ENCODE data around the gene OTOF. TPM values are rescaled to one million over a fixed set of nuclear protein-coding genes. Genes with fewer than 3 reads are reported as not detected.

The OTOF gene
- total and polyA plus RNA-seq, 2 of the 4 experiments (the other 2 are of a cell fraction): 0.03 TPM; not detected in 1

GRCh38 chr2:26423750-26424149, 54.2 kb downstream of the OTOF start:
- no peak overlapping the region for H3K23ac ChIP-seq (ENCODE audit: low read depth, low read length)
- no peak overlapping the region for H2BK20ac ChIP-seq (ENCODE audit: low read depth, low read length)
- WGBS, 2 experiments (ENCODE audit: extremely low coverage in 2 of 2, insufficient read length in 1 of 2): no CpG with 5 or more reads among the region's 9 CpGs
- H3K14ac ChIP-seq (replicated peaks; ENCODE audit: low read depth, low read length): no peak overlapping the region
- TF ChIP-seq CHD1 (IDR thresholded peaks at IDR 0.05; ENCODE audit: low read depth, low read length) (no peak), ELK1 (IDR thresholded peaks at IDR 0.05; ENCODE audit: borderline replicate concordance, low read depth, low read length) (no peak), CEBPB (IDR thresholded peaks at IDR 0.05; ENCODE audit: low read depth, low read length) (no peak), RFX5 (IDR thresholded peaks at IDR 0.05; ENCODE audit: low read depth, low read length) (no peak), RCOR1 (IDR thresholded peaks at IDR 0.05; ENCODE audit: insufficient replicate concordance, low read length) (no peak), NFE2L2 (IDR thresholded peaks at IDR 0.05; ENCODE audit: low read depth, low read length) (no peak), SMC3 (IDR thresholded peaks at IDR 0.05; ENCODE audit: low read depth, low read length) (no peak), MAFK (IDR thresholded peaks at IDR 0.05; ENCODE audit: low read depth, low read length) (no peak), RAD21 (IDR thresholded peaks at IDR 0.05; ENCODE audit: low read length) (no peak)
- H2AK5ac ChIP-seq (ENCODE audit: low read depth, low read length): no peak overlapping the region
- no TSS peak for BruUV-seq (replicated peaks)
- H3K79me1 ChIP-seq (ENCODE audit: low read depth in 1 of 2, low read length in 2 of 2): no peaks in the 10 kb centered on the region
- H4K20me1 ChIP-seq (ENCODE audit: insufficient read depth, low read length): no peaks in the 10 kb centered on the region
- no peak overlapping the region for H4K8ac ChIP-seq (ENCODE audit: low read depth in 2 of 2, low read length in 2 of 2)
- no peaks in the 10 kb centered on the region for H3K4me1 ChIP-seq (ENCODE audit: control insufficient read depth, insufficient read depth, low read length)
- H2BK120ac ChIP-seq (ENCODE audit: low read depth, low read length): no peak overlapping the region
- in situ Hi-C loops (cut with MboI; ENCODE audit: low sequenced_read_pairs) (no loop called here), dilution Hi-C loops (cut with HindIII; ENCODE audit: low sequenced_read_pairs, unreplicated experiment) (no loop called here), intact Hi-C loops (cut with micrococcal nuclease) (no loop called here)
- no peak overlapping the region for H4K91ac ChIP-seq (ENCODE audit: insufficient read depth, low read depth, low read length)
- no peaks in the 10 kb centered on the region for H3K9me3 ChIP-seq (ENCODE audit: control insufficient read depth, insufficient read depth, low read length)
- H2AK9ac ChIP-seq (replicated peaks; ENCODE audit: low read depth, low read length, poor library complexity): no peak overlapping the region
- no peaks in the 10 kb centered on the region for H3K9me1 ChIP-seq (ENCODE audit: insufficient read depth, low read length)
- H2BK15ac ChIP-seq (ENCODE audit: low read depth, low read length): no peak overlapping the region
- no peak for DNase-seq
- no peak overlapping the region for H3K4me3 ChIP-seq (ENCODE audit: insufficient read depth, low read depth, low read length)
- no peak overlapping the region for H3K27ac ChIP-seq (ENCODE audit: insufficient read depth, low read length)
- peaks cover 18% of the 10 kb centered on the region for H3K27me3 ChIP-seq (ENCODE audit: control insufficient read depth, insufficient read depth, low read length)
- no peaks in the 10 kb centered on the region for H3K36me3 ChIP-seq (ENCODE audit: control insufficient read depth, insufficient read depth, low read length)
- no peak overlapping the region for H2BK5ac ChIP-seq (ENCODE audit: low read depth, low read length, poor library complexity, severe bottlenecking)
- no peak overlapping the region for H3K56ac ChIP-seq (ENCODE audit: extremely low read depth, insufficient read depth, low read length)
- no peak for ATAC-seq (ENCODE audit: low read depth)
- CTCF ChIA-PET: no interaction called here
- H4K5ac ChIP-seq (ENCODE audit: low read depth, low read length): no peak overlapping the region
- POLR2A ChIA-PET (ENCODE audit: unreplicated experiment): no interaction called here
- no peak overlapping the region for H2AFZ ChIP-seq (replicated peaks; ENCODE audit: low read length, poor library complexity)
- no peak overlapping the region for H3K18ac ChIP-seq (ENCODE audit: low read depth, low read length)
- H3K4me2 ChIP-seq (ENCODE audit: low read depth, low read length): no peak overlapping the region
- no peak overlapping the region for H3K9ac ChIP-seq (ENCODE audit: low read depth, low read length)
- H3K4ac ChIP-seq (ENCODE audit: low read depth, low read length): no peak overlapping the region
